IPS-18a (cell line): ENCODE results near the gene CEP72.

Experiments
- H3K27ac ChIP-seq: one replicate; pipeline ENCODE4 v1.5.1; 2013; ENCODE audit warnings: low read length
- H3K27me3 ChIP-seq: one replicate; pipeline ENCODE4 v1.6.1; 2013; ENCODE audit warnings: mild to moderate bottlenecking, low read length; ENCODE audit not compliant: control insufficient read depth, insufficient read depth
- H3K36me3 ChIP-seq: one replicate; pipeline ENCODE4 v1.6.1; 2013; ENCODE audit warnings: low read depth, low read length; ENCODE audit not compliant: control insufficient read depth
- H3K4me1 ChIP-seq: one replicate; pipeline ENCODE4 v1.6.1; 2013; ENCODE audit warnings: low read depth, low read length; ENCODE audit not compliant: control insufficient read depth
- H3K4me3 ChIP-seq: one replicate; pipeline ENCODE4 v1.5.1; 2013; ENCODE audit warnings: low read length
- H3K9ac ChIP-seq: one replicate; pipeline ENCODE4 v1.6.1; 2013; ENCODE audit warnings: mild to moderate bottlenecking, low read length, moderate library complexity
- H3K9me3 ChIP-seq: one replicate; pipeline ENCODE4 v1.6.1; 2013; ENCODE audit warnings: low read depth, low read length; ENCODE audit not compliant: control insufficient read depth

CEP72 gene

GRCh38 chr5:636951-637350 lies 24.8 kb downstream of the CEP72 start:
- Histone ChIP-seq H3K36me3 (peaks cover 56% of the 10 kb centered on the region), H3K4me3 (no peak overlapping the region)

DNA sequence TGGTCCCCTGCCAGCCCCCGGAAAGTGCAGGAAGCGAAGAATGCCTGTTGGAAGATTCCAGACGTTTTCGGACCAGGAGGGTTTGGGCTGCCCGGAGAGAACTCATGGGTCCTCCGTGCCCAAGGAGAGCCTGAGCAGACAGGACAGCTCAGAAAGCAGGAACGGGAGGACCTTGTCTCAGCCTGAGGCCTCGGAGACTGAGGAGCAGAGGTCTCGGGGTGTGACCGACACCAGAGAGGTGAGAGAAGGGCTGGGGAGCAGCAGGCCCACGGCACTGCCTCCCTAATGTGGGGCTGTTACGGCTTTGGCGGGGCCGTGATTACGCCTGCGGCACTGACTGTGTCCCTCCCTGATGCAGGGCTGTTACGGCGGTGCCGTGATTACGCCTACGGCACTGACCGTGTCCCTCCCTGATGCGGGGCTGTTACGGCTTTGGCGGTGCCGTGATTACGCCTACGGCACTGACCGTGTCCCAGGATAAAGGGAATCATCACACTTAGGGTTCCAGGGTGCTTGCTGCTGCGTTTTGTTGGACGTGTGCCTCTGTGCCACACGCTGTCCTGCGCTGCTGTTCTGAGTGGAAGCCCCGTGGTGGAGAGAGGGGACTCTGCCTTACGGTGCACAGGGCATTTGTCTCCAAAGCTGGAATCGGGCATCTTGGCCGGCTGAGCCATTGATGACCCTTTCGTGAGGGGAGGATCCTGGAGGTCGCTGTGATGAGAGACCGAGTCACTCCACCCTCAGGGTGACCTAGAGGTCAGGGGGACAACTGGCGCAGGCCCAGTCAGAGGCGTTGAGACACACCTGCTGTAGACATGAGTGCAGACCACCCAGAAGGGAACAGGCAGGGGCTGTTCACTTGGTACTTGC lies 25.7 kb downstream of the CEP72 start:
- H3K9ac ChIP-seq: no peak overlapping the region
- H3K36me3 ChIP-seq: peaks cover 60% of the 10 kb centered on the region
- H3K4me3 ChIP-seq: no peak overlapping the region
- H3K27me3 ChIP-seq: no peaks in the 10 kb centered on the region
- H3K4me1 ChIP-seq: no peaks in the 10 kb centered on the region
- H3K27ac ChIP-seq: no peak overlapping the region
- no peaks in the 10 kb centered on the region for H3K9me3 ChIP-seq

More at GRCh38 chr5:636951-637350, 24.8 kb downstream of the CEP72 start:
- no peaks in the 10 kb centered on the region for H3K4me1 ChIP-seq
- H3K9me3 ChIP-seq: no peaks in the 10 kb centered on the region
- H3K27me3 ChIP-seq: no peaks in the 10 kb centered on the region
- no peak overlapping the region for H3K9ac ChIP-seq
- no peak overlapping the region for H3K27ac ChIP-seq

DNA sequence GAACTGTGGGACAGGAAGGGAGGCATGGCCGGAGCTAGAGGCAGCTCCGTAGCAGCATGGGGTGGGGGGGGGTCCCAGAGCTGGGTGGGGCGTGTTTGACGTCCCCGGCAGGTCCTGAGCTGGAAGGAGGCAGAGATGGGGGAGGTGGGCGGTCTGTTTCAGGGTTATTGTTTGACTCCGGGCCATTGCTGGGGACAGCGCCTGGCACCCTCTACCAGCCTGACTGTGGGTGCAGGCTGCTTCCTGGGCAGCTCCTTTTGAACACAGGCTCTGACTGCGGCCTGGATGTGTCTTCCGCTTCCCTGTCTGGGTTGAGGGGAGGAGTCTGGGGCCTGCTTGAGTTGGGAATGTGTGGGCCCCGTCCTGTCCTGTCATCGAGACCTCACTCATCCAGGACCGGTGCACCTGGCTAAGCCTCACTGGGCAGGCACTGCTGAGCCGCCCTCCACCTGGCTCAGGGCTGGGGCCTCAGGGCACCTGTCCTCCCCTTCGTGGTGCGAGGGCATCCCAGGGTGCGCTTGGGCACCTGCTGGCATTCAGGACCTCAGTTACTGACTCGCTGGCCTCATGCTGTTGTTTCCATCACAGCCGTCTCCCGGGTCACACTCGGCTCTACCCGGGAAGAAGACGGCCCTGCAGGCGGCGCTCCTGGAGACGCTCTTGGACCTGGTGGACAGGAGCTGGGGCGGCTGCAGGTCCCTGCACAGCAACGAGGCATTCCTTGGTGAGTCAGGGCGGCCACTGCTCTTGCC lies 26.5 kb downstream of the CEP72 start:
- Histone ChIP-seq H3K27me3 (no peaks in the 10 kb centered on the region), H3K36me3 (peaks cover 62% of the 10 kb centered on the region), H3K9me3 (no peaks in the 10 kb centered on the region), H3K9ac (no peak overlapping the region), H3K27ac (no peak overlapping the region), H3K4me3 (no peak overlapping the region), H3K4me1 (no peaks in the 10 kb centered on the region)

GRCh38 chr5:639253-639530 lies 27.1 kb downstream of the CEP72 start:
- no peak overlapping the region for H3K27ac ChIP-seq
- H3K4me1 ChIP-seq: no peaks in the 10 kb centered on the region
- H3K36me3 ChIP-seq: peaks cover 63% of the 10 kb centered on the region

GRCh38 chr5:639584-640213 lies 27.6 kb downstream of the CEP72 start:
- H3K36me3 ChIP-seq: peaks cover 65% of the 10 kb centered on the region
- H3K9ac ChIP-seq: no peak overlapping the region
- H3K27me3 ChIP-seq: no peaks in the 10 kb centered on the region
- H3K4me3 ChIP-seq: no peak overlapping the region
- no peaks in the 10 kb centered on the region for H3K4me1 ChIP-seq
- H3K9me3 ChIP-seq: no peaks in the 10 kb centered on the region
- no peak overlapping the region for H3K27ac ChIP-seq

More at GRCh38 chr5:639253-639530, 27.1 kb downstream of the CEP72 start:
- H3K9me3 ChIP-seq: no peaks in the 10 kb centered on the region
- H3K4me3 ChIP-seq: no peak overlapping the region
- no peak overlapping the region for H3K9ac ChIP-seq
- no peaks in the 10 kb centered on the region for H3K27me3 ChIP-seq

DNA sequence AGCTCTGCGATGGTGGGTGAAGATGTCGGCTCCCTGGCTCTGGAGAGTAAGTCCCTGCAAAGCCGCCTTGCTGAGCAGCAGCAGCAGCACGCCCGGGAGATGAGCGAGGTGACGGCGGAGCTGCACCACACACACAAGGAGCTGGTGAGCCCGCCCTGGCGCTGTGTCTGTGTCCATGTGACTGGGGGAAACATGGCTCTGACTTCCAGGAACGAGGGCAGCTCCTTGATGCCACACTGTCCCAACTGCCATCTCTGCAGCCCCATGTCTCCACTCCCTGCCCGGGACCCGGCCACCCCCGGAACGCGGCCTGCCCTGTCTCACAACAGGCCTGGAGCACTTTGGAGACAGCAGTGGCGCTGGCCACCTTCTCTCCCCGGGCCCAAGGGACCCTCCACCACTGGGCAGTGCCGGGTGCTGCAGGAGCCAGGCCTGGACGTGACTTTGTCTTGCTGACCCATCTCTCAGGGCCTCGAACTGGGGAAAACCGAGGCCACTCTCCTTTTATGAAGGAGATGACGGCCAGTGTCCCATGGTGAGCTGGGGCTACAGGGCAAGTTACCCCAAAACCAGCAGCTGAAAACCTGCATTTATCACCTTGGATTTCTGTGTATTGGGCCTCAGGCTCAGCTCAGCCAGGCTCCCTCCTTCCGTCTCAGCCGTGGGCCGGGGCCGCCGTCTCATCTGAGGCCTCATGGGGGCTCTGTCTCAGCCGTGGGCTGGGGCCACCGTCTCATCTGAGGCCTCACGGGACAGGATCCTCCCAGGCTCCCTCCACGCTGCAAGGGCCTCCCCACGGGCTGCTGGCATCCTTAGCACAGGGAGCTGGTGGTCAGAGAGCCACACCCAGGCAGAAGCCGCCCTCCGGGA lies 28.6 kb downstream of the CEP72 start:
- Histone ChIP-seq H3K9me3 (no peaks in the 10 kb centered on the region), H3K27me3 (no peaks in the 10 kb centered on the region), H3K27ac (no peak overlapping the region), H3K4me3 (no peak overlapping the region), H3K36me3 (peaks cover 64% of the 10 kb centered on the region), H3K4me1 (no peaks in the 10 kb centered on the region), H3K9ac (no peak overlapping the region)

DNA sequence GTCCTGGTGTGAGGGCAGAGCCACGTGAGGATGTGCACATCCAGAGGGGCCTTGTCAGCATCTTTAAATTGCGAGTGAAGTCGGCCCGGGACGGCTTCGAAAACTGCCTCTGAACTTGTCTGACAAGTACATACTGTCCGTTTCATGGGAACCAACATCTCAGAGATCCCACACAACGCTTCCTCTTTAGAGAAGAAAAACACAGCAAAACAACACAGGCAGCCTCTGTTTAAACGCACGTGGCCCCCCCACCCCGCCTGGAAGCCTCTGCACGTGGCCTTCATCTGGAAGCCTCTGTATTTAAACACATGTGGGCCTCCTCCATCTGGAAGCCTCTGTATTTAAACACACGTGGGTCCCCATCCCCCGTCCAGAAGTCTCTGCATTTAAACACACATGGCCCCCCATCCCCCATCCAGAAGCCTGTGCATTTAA lies 29.2 kb downstream of the CEP72 start:
- H3K9me3 ChIP-seq: no peaks in the 10 kb centered on the region
- H3K36me3 ChIP-seq: peaks cover 64% of the 10 kb centered on the region
- no peak overlapping the region for H3K9ac ChIP-seq
- no peak overlapping the region for H3K4me3 ChIP-seq
- no peaks in the 10 kb centered on the region for H3K27me3 ChIP-seq
- no peaks in the 10 kb centered on the region for H3K4me1 ChIP-seq
- H3K27ac ChIP-seq: no peak overlapping the region

- peaks cover 66% of the 10 kb centered on the region for H3K36me3 ChIP-seq
- H3K9ac ChIP-seq: no peak overlapping the region
- H3K27me3 ChIP-seq: no peaks in the 10 kb centered on the region
- no peaks in the 10 kb centered on the region for H3K9me3 ChIP-seq
- no peak overlapping the region for H3K27ac ChIP-seq
- H3K4me3 ChIP-seq: no peak overlapping the region
- no peaks in the 10 kb centered on the region for H3K4me1 ChIP-seq
These were observed 30.3 kb downstream of the CEP72 start for GRCh38 chr5:642481-642880.

- Histone ChIP-seq H3K9ac (no peak overlapping the region), H3K27ac (no peak overlapping the region), H3K27me3 (no peaks in the 10 kb centered on the region), H3K9me3 (peaks cover 8% of the 10 kb centered on the region), H3K4me1 (no peaks in the 10 kb centered on the region), H3K36me3 (peaks cover 67% of the 10 kb centered on the region), H3K4me3 (no peak overlapping the region)
These were observed 31.2 kb downstream of the CEP72 start for GRCh38 chr5:643351-643801.

DNA sequence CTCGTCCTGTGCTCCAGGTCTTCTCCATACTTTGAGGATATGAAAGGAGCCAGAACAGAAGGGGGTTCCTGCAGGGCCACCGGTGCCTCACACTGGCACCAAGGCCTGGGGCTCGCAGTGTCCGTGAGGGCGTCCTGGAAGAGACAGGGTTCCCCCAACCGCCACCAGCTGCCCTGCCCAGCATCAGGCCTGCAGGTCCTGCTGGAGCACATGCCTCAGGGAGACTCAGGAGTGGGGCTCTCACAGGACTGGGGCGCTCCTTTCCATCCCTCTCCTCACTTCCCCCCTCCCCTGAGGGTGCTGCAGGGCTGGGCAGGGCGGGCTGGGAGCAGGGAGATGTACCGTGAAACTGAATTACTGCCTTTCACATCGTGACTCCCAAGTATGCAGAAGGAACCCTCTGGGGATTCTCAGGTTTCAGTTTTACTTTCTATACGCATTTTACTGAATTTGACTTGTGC lies 31.7 kb downstream of the CEP72 start:
- no peak overlapping the region for H3K9ac ChIP-seq
- no peaks in the 10 kb centered on the region for H3K27me3 ChIP-seq
- no peak overlapping the region for H3K27ac ChIP-seq
- H3K9me3 ChIP-seq: peaks cover 13% of the 10 kb centered on the region
- H3K4me3 ChIP-seq: no peak overlapping the region
- peaks cover 67% of the 10 kb centered on the region for H3K36me3 ChIP-seq
- no peaks in the 10 kb centered on the region for H3K4me1 ChIP-seq

- H3K4me1 ChIP-seq: no peaks in the 10 kb centered on the region
- H3K27ac ChIP-seq: no peak overlapping the region
- no peak overlapping the region for H3K9ac ChIP-seq
- H3K4me3 ChIP-seq: no peak overlapping the region
- H3K9me3 ChIP-seq: peaks cover 15% of the 10 kb centered on the region
- H3K36me3 ChIP-seq: peaks cover 62% of the 10 kb centered on the region
- no peaks in the 10 kb centered on the region for H3K27me3 ChIP-seq
These were observed 32.4 kb downstream of the CEP72 start for GRCh38 chr5:644509-644908.
